GM18909 (cell line): ENCODE measurements around the gene ATG16L1.

Source experiments
- ATAC-seq: cut with Tn5 transposase; IDR thresholded peaks from one replicate; pipeline ENCODE4 v1.9.1; 2021; ENCODE audit warnings: mild to moderate bottlenecking; ENCODE audit not compliant: unreplicated experiment, poor library complexity

ATG16L1 gene

GRCh38 chr2:233226511-233227031, 24.9 kb upstream of the ATG16L1 start:
- ATAC-seq, result no peak

GRCh38 chr2:233227346-233227978, 24.0 kb upstream of the ATG16L1 start:
- ATAC-seq, result no peak

- ATAC-seq, result no peak
Measured at GRCh38 chr2:233228376-233228775, 23.1 kb upstream of the ATG16L1 start.

GRCh38 chr2:233233618-233234230, 17.7 kb upstream of the ATG16L1 start:
- no peak for ATAC-seq

GRCh38 chr2:233234264-233234663, 17.2 kb upstream of the ATG16L1 start:
- no peak for ATAC-seq

GRCh38 chr2:233234996-233235395, 16.5 kb upstream of the ATG16L1 start:
- no peak for ATAC-seq

- no peak for ATAC-seq
Measured at GRCh38 chr2:233235977-233236376, 15.5 kb upstream of the ATG16L1 start.

GRCh38 chr2:233236820-233237589, 14.5 kb upstream of the ATG16L1 start:
- ATAC-seq, result no peak

- no peak for ATAC-seq
Measured at GRCh38 chr2:233240897-233241296, 10.6 kb upstream of the ATG16L1 start.

- no peak for ATAC-seq
Measured at GRCh38 chr2:233241803-233242202, 9.7 kb upstream of the ATG16L1 start.

- no peak for ATAC-seq
Measured at GRCh38 chr2:233242231-233242927, 9.1 kb upstream of the ATG16L1 start.

- no peak for ATAC-seq
Measured at GRCh38 chr2:233243348-233243747, 8.1 kb upstream of the ATG16L1 start.

GRCh38 chr2:233244818-233245217, 6.7 kb upstream of the ATG16L1 start:
- no peak for ATAC-seq

GRCh38 chr2:233245406-233245805, 6.1 kb upstream of the ATG16L1 start:
- ATAC-seq, result no peak

- no peak for ATAC-seq
Measured at GRCh38 chr2:233247116-233247515, 4.4 kb upstream of the ATG16L1 start.

GRCh38 chr2:233247744-233248143, 3.7 kb upstream of the ATG16L1 start:
- ATAC-seq, result no peak

GRCh38 chr2:233248999-233249398, 2.5 kb upstream of the ATG16L1 start:
- no peak for ATAC-seq

- no peak for ATAC-seq
Measured at GRCh38 chr2:233250568-233250967, 905 bp upstream of the ATG16L1 start.

GRCh38 chr2:233250985-233251305, 528 bp upstream of the ATG16L1 start:
- no peak for ATAC-seq

- ATAC-seq, result no peak
Measured at GRCh38 chr2:233252227-233252626, 754 bp downstream of the ATG16L1 start.

- no peak for ATAC-seq
Measured at GRCh38 chr2:233255151-233255550, 3.7 kb downstream of the ATG16L1 start.
